SK-N-MC (cell line): ENCODE data around the gene TMOD2.

Experiments used
- EZH2 ChIP-seq: fragments of 200-600 bp; sonication (generic); IDR thresholded peaks from one replicate; pipeline ENCODE4 v1.6.1; 2017; ENCODE audit warnings: antibody characterized with exemption
- FOXP2 ChIP-seq: optimal IDR thresholded peaks from 2 replicates; pipeline ENCODE3; 2011; ENCODE audit warnings: mild to moderate bottlenecking, moderate library complexity; ENCODE audit not compliant: insufficient read depth; ENCODE audit errors: extremely low read length, control extremely low read depth
- POLR2AphosphoS5 ChIP-seq: IDR thresholded peaks from 2 replicates; pipeline ENCODE4 v1.6.1; 2012; ENCODE audit warnings: mild to moderate bottlenecking, low read depth, low read length, borderline replicate concordance

DNA sequence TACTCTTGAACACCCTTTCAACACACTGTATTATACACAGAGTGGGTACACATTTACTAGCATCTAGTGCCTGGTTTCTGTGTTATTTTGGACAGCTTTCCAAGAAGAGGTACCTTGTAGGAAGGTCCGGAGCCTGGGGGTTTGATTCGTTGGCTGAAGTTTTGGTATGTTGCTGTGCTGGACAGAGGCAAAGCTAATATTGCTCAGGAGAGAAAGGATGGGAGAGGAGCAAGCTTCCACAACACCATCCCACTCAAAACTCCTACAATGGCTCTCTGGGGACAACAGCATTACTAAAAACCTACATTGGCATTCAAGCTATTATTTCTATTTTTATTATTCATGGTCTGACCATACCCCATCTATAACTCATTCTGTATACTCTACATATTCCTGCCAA, 12.8 kb upstream of the TMOD2 start:
- TF ChIP-seq EZH2, result no peak
- no peak for TF ChIP-seq POLR2AphosphoS5
- no peak for TF ChIP-seq FOXP2
